ENCODE measurements around the gene GIT2.
"Not testable (repeated sequence)": the region's sequence is repeated elsewhere in the genome, so short reads cannot be mapped to it uniquely, and the experiment has no call there.

GRCh38 chr12:109929326-109929725, 66.8 kb downstream of the GIT2 start:
- not testable (repeated sequence) for TF ChIP-seq PATZ1 (CRISPR knock-in tag; IDR thresholded peaks at IDR 0.05; ENCODE audit: borderline replicate concordance); TOX (CRISPR knock-in tag; IDR thresholded peaks at IDR 0.05; ENCODE audit: borderline replicate concordance); POU6F1 (CRISPR knock-in tag; IDR thresholded peaks at IDR 0.05; ENCODE audit: borderline replicate concordance, low read depth); CSDC2 (CRISPR knock-in tag; IDR thresholded peaks at IDR 0.05); ZNF70 (CRISPR knock-in tag; IDR thresholded peaks at IDR 0.05); ARNTL (CRISPR knock-in tag; IDR thresholded peaks at IDR 0.05; ENCODE audit: borderline replicate concordance, low read depth); CREB5 (CRISPR knock-in tag; IDR thresholded peaks at IDR 0.05; ENCODE audit: low read depth); RARB (CRISPR knock-in tag; IDR thresholded peaks at IDR 0.05); ZFP30 (CRISPR knock-in tag; IDR thresholded peaks at IDR 0.05); ESRRG (CRISPR knock-in tag; IDR thresholded peaks at IDR 0.05); ZFP3 (CRISPR knock-in tag; IDR thresholded peaks at IDR 0.05); BACH2 (CRISPR knock-in tag; IDR thresholded peaks at IDR 0.05; ENCODE audit: borderline replicate concordance)

Data from SK-N-SH treated with all-trans-retinoic acid at 6 μM for 48 hours (cell line).